ENCODE results near the gene ARHGAP15. TPM values are rescaled to one million over a fixed set of nuclear protein-coding genes. Genes with fewer than 3 reads are reported as not detected.

The ARHGAP15 gene
- total and polyA plus RNA-seq, 12 donors: 4.7 to 33.8 (median 10.4) TPM

DNA sequence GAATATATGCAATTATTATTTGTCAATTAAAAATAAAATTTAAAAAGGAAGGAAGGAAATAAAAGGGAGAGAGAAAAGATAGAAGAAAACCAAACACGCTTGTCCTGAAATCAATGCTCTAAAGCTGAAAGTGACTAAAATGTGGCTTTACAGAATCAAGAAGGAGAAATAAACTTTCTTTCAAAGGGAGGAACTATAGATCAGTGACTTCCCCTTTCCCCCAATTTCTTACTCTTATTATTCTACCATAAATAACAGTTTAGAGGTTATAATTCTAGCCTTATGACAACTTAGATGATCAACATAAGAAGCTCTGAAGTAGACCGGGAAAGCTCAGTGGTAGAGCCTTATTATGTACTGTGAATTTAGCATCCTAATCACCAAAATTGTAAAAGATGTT, 122.5 kb downstream of the ARHGAP15 start:
- Histone ChIP-seq H3K27ac (no peak overlapping the region), H3K9me3 (replicated peaks in 1 of 3) (no peaks in the 10 kb centered on the region), H3K4me1 (replicated peaks in 1 of 2) (no peaks in the 10 kb centered on the region), H3K4me3 (no peak overlapping the region), H3K36me3 (replicated peaks in 1 of 2) (no peaks in the 10 kb centered on the region), H3K27me3 (no peaks in the 10 kb centered on the region)
- WGBS, 4 donors: 81 to 94% (median 88%) methylated on average over 2 of the region's 2 CpGs
- TF ChIP-seq, protein P1, sequence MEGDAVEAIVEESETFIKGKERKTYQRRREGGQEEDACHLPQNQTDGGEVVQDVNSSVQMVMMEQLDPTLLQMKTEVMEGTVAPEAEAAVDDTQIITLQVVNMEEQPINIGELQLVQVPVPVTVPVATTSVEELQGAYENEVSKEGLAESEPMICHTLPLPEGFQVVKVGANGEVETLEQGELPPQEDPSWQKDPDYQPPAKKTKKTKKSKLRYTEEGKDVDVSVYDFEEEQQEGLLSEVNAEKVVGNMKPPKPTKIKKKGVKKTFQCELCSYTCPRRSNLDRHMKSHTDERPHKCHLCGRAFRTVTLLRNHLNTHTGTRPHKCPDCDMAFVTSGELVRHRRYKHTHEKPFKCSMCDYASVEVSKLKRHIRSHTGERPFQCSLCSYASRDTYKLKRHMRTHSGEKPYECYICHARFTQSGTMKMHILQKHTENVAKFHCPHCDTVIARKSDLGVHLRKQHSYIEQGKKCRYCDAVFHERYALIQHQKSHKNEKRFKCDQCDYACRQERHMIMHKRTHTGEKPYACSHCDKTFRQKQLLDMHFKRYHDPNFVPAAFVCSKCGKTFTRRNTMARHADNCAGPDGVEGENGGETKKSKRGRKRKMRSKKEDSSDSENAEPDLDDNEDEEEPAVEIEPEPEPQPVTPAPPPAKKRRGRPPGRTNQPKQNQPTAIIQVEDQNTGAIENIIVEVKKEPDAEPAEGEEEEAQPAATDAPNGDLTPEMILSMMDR (IDR thresholded peaks at IDR 0.05): no peak
- TF ChIP-seq POLR2A (IDR thresholded peaks at IDR 0.05): no peak
- intact Hi-C loops (cut with DNase I): loop anchor here in 1 of 2 donors (10.0 kb wide), 1 partner anchor 137 kb away; no protein-coding TSS in a partner anchor
- no peak for DNase-seq

DNA sequence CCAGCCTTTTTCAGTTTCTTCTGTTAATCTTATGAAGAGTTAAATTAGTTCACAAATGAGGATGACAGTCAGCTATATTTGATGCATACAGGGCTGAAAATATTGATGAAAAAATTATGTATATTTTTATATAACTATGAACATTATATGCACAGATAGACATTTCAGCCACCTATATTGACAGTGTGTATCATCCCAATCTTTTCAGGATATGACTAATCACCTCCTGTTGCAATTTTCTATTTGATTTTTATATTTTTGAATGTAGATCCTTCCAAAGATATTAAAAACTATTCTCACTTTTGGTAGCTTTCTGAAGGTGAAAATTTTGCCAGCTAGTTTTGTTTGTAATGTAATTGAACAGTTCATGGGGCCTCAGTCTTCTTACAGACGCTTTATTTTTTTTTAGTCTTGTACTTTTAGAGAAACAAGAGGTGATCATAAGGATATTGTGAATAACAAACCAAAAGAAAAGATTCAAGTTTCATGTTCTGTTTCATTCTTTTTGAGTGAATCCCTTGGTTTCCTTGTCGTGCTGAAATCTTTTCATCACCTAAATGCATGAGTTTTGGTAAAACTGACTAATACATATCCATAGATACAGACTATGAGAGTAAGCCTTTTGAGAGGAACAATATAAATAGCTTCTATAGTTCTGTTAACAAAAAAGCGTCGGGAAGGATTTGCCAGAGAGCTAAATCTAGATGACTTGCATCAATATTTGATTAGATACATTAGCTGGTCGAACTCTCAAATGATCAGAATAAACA, 123.1 kb downstream of the ARHGAP15 start:
- no peak for DNase-seq
- H3K4me3 ChIP-seq: no peak overlapping the region
- TF ChIP-seq, protein P1 (IDR thresholded peaks at IDR 0.05): no peak
- no peak for TF ChIP-seq POLR2A (IDR thresholded peaks at IDR 0.05)
- 85 to 91% (median 86%) methylated on average over 5 of the region's 5 CpGs for WGBS, 4 donors
- no peak overlapping the region for H3K27ac ChIP-seq
- intact Hi-C loops (cut with DNase I): loop anchor here in 1 of 2 donors (10.0 kb wide), 1 partner anchor 138 kb away; no protein-coding TSS in a partner anchor
- H3K27me3 ChIP-seq: no peaks in the 10 kb centered on the region
- H3K9me3 ChIP-seq (replicated peaks in 1 of 3): no peaks in the 10 kb centered on the region
- H3K4me1 ChIP-seq (replicated peaks in 1 of 2): no peaks in the 10 kb centered on the region
- H3K36me3 ChIP-seq (replicated peaks in 1 of 2): no peaks in the 10 kb centered on the region

DNA sequence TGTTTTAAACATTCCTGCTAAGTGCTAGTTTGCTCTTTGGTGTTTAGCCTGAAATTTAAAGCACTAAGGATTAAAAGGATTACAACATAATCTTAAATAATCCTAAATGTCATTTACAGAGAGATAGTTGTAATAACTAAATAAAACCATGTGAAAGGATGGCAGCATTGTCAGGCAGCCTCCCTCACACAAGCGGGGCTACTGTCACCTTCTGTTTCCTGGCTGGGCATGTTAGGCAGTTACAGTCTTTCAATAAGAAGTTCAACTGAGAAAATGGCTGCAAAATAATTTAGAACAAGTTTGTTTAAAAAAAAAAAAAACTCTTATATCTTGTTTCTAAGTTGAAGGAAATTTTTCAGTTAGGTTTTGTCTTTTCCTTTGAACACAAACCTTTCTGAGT, 124.9 kb downstream of the ARHGAP15 start:
- intact Hi-C loops (cut with DNase I): loop anchor here in 1 of 2 donors (10.0 kb wide), 1 partner anchor 139 kb away; no protein-coding TSS in a partner anchor
- no peaks in the 10 kb centered on the region for H3K36me3 ChIP-seq (replicated peaks in 1 of 2)

DNA sequence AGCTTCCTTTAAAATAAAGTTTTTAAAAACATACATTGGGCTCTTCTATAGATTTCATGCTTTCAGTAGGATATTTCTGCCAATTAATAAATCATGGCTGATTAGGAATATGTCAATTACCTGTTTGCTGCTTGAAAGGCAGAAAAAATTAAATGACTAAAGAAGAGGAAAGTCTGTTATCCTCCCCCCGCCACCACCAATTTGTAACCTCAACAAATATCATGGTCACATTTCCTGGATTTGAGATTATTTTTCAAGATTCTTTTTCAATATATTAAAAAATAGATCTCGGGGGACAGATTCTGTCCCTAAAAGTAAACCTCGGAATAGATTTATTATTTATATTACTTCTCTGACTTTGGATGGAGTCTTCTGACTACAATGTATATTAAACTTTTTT, 125.9 kb downstream of the ARHGAP15 start:
- no peaks in the 10 kb centered on the region for H3K36me3 ChIP-seq (replicated peaks in 1 of 2)
- H3K4me1 ChIP-seq (replicated peaks in 1 of 2): peaks cover 0 to 3% of the 10 kb centered on the region in 2 donors
- H3K27ac ChIP-seq: no peak overlapping the region
- no peaks in the 10 kb centered on the region for H3K27me3 ChIP-seq
- no peak for TF ChIP-seq POLR2A (IDR thresholded peaks at IDR 0.05)
- TF ChIP-seq, protein P1 (IDR thresholded peaks at IDR 0.05): no peak
- H3K4me3 ChIP-seq: no peak overlapping the region
- WGBS, 4 donors: 74 to 85% (median 77%) methylated on average over 3 of the region's 3 CpGs
- DNase-seq: no peak
- intact Hi-C loops (cut with DNase I): loop anchor here in 1 of 2 donors (10.0 kb wide), 1 partner anchor 140 kb away; no protein-coding TSS in a partner anchor
- H3K9me3 ChIP-seq (replicated peaks in 1 of 3): no peaks in the 10 kb centered on the region

More for the DNA sequence above, 124.9 kb downstream of the ARHGAP15 start:
- Histone ChIP-seq H3K27me3 (no peaks in the 10 kb centered on the region), H3K9me3 (replicated peaks in 1 of 3) (no peaks in the 10 kb centered on the region), H3K4me3 (no peak overlapping the region), H3K4me1 (replicated peaks in 1 of 2) (peaks cover 0 to 1% of the 10 kb centered on the region in 2 donors), H3K27ac (no peak overlapping the region)
- DNase-seq: no peak
- no peak for TF ChIP-seq POLR2A (IDR thresholded peaks at IDR 0.05)
- TF ChIP-seq, protein P1 (IDR thresholded peaks at IDR 0.05): no peak
- 77 to 86% (median 82%) methylated on average over 1 of the region's 1 CpG for WGBS, 4 donors

Data from adrenal gland (tissue), 12 donors.